Measurements from ENCODE around the gene DOCK7. TPM values are rescaled to one million over a fixed set of nuclear protein-coding genes. Genes with fewer than 3 reads are reported as not detected.
"Not testable (repeated sequence)": the region's sequence is repeated elsewhere in the genome, so short reads cannot be mapped to it uniquely, and the experiment has no call there.

The DOCK7 gene
- total and polyA plus RNA-seq, 2 donors, result 7.4 to 19.2 TPM

GRCh38 chr1:62585469-62586155 is 102.6 kb downstream of the DOCK7 start:
- Histone ChIP-seq H3K27ac (ENCODE audit: low read depth in 1 of 2, low read length in 1 of 2) (no peak overlapping the region), H3K4me1 (ENCODE audit: control insufficient read depth in 2 of 2, insufficient read depth in 2 of 2, low read length in 2 of 2) (no peaks in the 10 kb centered on the region), H3K9me3 (ENCODE audit: control insufficient read depth in 2 of 2, insufficient read depth in 1 of 2, low read length in 1 of 2) (no peaks in the 10 kb centered on the region), H3K27me3 (ENCODE audit: control insufficient read depth in 2 of 2, insufficient read depth in 1 of 2, low read length in 1 of 2) (no peaks in the 10 kb centered on the region), H3K36me3 (ENCODE audit: control insufficient read depth in 2 of 2, insufficient read depth in 2 of 2, low read length in 1 of 2) (no peaks in the 10 kb centered on the region), H3K4me3 (ENCODE audit: low read length in 2 of 2) (no peak overlapping the region)
- WGBS, result 82% methylated on average over 1 of the region's 1 CpG
- DNase-seq (ENCODE audit: low read depth in 6 of 9, low spot score in 9 of 9), result no peak

DNA sequence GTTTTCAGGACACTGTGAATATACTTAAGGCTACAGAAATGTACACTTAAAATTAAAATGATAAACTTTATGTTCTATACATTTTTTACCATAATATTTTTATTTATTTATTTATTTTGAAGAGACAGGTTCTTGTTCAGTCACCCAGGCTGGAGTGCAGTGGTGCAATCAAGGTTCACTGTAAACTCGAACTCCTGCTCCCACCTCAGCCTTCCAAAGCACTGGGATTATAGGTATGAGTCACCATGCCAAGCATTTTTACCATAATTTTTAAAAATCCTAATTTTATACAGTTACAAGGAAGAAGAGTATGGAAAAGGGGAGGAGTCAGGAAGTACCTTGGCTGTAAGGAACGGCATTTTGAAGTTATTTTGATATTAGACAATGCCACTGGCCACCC is 114.5 kb downstream of the DOCK7 start:
- H3K9me3 ChIP-seq (ENCODE audit: control insufficient read depth in 2 of 2, insufficient read depth in 1 of 2, low read length in 1 of 2), result no peaks in the 10 kb centered on the region
- peaks cover 0 to 2% of the 10 kb centered on the region in 2 donors for H3K36me3 ChIP-seq (ENCODE audit: control insufficient read depth in 2 of 2, insufficient read depth in 2 of 2, low read length in 1 of 2)
- no peak overlapping the region for H3K27ac ChIP-seq (ENCODE audit: low read depth in 1 of 2, low read length in 1 of 2)
- no peak for DNase-seq (ENCODE audit: low read depth in 6 of 9, low spot score in 9 of 9)
- WGBS, result 49% methylated on average over 2 of the region's 2 CpGs
- H3K4me3 ChIP-seq (ENCODE audit: low read length in 2 of 2), result no peak overlapping the region
- H3K4me1 ChIP-seq (ENCODE audit: control insufficient read depth in 2 of 2, insufficient read depth in 2 of 2, low read length in 2 of 2), result no peaks in the 10 kb centered on the region
- H3K27me3 ChIP-seq (ENCODE audit: control insufficient read depth in 2 of 2, insufficient read depth in 1 of 2, low read length in 1 of 2), result no peaks in the 10 kb centered on the region

GRCh38 chr1:62572476-62572875 is 115.7 kb downstream of the DOCK7 start:
- Histone ChIP-seq H3K4me3 (ENCODE audit: low read length in 2 of 2) (no peak overlapping the region), H3K4me1 (ENCODE audit: control insufficient read depth in 2 of 2, insufficient read depth in 2 of 2, low read length in 2 of 2) (no peaks in the 10 kb centered on the region), H3K27ac (ENCODE audit: low read depth in 1 of 2, low read length in 1 of 2) (no peak overlapping the region), H3K27me3 (ENCODE audit: control insufficient read depth in 2 of 2, insufficient read depth in 1 of 2, low read length in 1 of 2) (no peaks in the 10 kb centered on the region), H3K36me3 (ENCODE audit: control insufficient read depth in 2 of 2, insufficient read depth in 2 of 2, low read length in 1 of 2) (peaks cover 0 to 2% of the 10 kb centered on the region in 2 donors), H3K9me3 (ENCODE audit: control insufficient read depth in 2 of 2, insufficient read depth in 1 of 2, low read length in 1 of 2) (no peaks in the 10 kb centered on the region)
- no peak for DNase-seq (ENCODE audit: low read depth in 6 of 9, low spot score in 9 of 9)

DNA sequence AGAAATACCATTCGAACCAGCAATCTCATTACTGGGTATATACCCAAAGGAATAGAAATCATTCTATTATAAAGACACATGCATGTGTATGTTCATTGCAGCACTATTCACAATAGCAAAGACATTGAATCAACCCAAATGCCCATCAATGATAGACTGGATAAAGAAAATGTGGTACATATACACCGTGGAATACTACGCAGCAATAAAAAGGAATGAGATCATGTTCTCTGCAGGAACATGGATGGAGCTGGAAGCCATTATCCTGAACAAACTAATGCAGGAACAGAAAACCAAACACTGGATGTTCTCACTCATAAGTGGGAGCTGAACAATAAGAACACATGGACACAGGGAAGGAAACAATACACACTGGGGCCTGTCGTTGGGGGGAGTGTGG is 116.7 kb downstream of the DOCK7 start:
- not testable (repeated sequence) for H3K36me3 ChIP-seq (ENCODE audit: control insufficient read depth in 2 of 2, insufficient read depth in 2 of 2, low read length in 1 of 2); H3K4me1 ChIP-seq (ENCODE audit: control insufficient read depth in 2 of 2, insufficient read depth in 2 of 2, low read length in 2 of 2); H3K9me3 ChIP-seq (ENCODE audit: control insufficient read depth in 2 of 2, insufficient read depth in 1 of 2, low read length in 1 of 2); H3K27ac ChIP-seq (ENCODE audit: low read depth in 1 of 2, low read length in 1 of 2); DNase-seq (ENCODE audit: low read depth in 6 of 9, low spot score in 9 of 9); H3K27me3 ChIP-seq (ENCODE audit: control insufficient read depth in 2 of 2, insufficient read depth in 1 of 2, low read length in 1 of 2); H3K4me3 ChIP-seq (ENCODE audit: low read length in 2 of 2)
- 88% methylated on average over 4 of the region's 4 CpGs for WGBS

DNA sequence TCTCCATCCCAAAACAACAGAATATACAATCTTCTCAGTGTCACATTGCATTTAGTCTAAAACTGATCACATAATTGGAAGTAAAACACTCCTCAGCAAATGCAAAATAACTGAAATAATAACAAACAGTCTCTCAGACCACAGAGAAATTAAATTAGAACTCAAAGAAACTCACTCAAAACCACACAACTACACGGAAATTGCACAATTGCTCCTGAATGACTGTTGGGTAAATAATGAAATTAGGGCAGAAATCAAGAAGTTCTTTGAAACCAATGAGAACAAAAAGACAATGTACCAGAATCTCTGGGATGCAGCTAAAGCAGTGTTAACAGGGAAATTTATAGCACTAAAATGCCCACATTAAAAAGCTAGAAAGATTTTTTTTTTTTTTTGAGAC is 120.3 kb downstream of the DOCK7 start:
- not testable (repeated sequence) for H3K27me3 ChIP-seq (ENCODE audit: control insufficient read depth in 2 of 2, insufficient read depth in 1 of 2, low read length in 1 of 2); H3K9me3 ChIP-seq (ENCODE audit: control insufficient read depth in 2 of 2, insufficient read depth in 1 of 2, low read length in 1 of 2); H3K36me3 ChIP-seq (ENCODE audit: control insufficient read depth in 2 of 2, insufficient read depth in 2 of 2, low read length in 1 of 2); H3K4me1 ChIP-seq (ENCODE audit: control insufficient read depth in 2 of 2, insufficient read depth in 2 of 2, low read length in 2 of 2); DNase-seq (ENCODE audit: low read depth in 6 of 9, low spot score in 9 of 9); H3K27ac ChIP-seq (ENCODE audit: low read depth in 1 of 2, low read length in 1 of 2); H3K4me3 ChIP-seq (ENCODE audit: low read length in 2 of 2)
- WGBS, result 89% methylated on average over 1 of the region's 1 CpG

DNA sequence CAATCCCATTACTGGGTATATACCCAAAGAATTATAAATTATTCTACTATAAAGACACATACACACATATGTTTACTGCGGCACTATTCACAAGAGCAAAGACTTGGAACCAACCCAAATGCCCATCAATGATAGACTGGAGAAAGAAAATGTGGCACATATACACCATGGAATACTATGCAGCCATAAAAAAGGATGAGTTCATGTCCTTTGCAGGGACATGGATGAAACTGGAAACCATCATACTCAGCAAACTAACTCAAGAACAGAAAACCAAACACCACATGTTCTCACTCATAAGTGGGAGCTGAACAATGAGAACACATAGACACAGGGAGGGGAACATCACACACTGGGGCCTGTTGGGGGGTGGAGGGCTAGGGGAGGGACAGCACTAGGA is 121.0 kb downstream of the DOCK7 start:
- DNase-seq (ENCODE audit: low read depth in 6 of 9, low spot score in 9 of 9); H3K36me3 ChIP-seq (ENCODE audit: control insufficient read depth in 2 of 2, insufficient read depth in 2 of 2, low read length in 1 of 2); H3K4me1 ChIP-seq (ENCODE audit: control insufficient read depth in 2 of 2, insufficient read depth in 2 of 2, low read length in 2 of 2); H3K9me3 ChIP-seq (ENCODE audit: control insufficient read depth in 2 of 2, insufficient read depth in 1 of 2, low read length in 1 of 2); H3K27me3 ChIP-seq (ENCODE audit: control insufficient read depth in 2 of 2, insufficient read depth in 1 of 2, low read length in 1 of 2); H3K27ac ChIP-seq (ENCODE audit: low read depth in 1 of 2, low read length in 1 of 2); H3K4me3 ChIP-seq (ENCODE audit: low read length in 2 of 2): not testable (repeated sequence)
- 96% methylated on average over 1 of the region's 1 CpG for WGBS

DNA sequence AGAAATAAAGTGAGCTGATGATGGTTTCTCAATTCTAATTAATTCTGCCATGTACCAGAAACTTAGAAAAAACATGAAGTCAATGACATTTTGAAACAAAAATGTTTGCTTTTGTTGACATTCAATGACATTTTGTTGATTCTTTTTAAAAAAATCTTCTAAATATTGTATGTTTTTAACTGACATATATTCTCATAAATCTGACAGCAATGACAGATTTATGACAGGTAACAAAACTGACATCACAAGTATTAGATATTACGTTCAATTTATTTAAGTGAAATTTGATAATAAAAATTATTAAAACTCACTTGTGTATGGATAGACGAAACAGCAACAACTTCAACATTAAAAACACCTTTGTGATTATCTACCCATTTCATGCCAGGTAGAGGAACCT is 126.9 kb downstream of the DOCK7 start:
- no peaks in the 10 kb centered on the region for H3K36me3 ChIP-seq (ENCODE audit: control insufficient read depth in 2 of 2, insufficient read depth in 2 of 2, low read length in 1 of 2)
- H3K27me3 ChIP-seq (ENCODE audit: control insufficient read depth in 2 of 2, insufficient read depth in 1 of 2, low read length in 1 of 2), result no peaks in the 10 kb centered on the region
- no peak overlapping the region for H3K4me3 ChIP-seq (ENCODE audit: low read length in 2 of 2)
- 93% methylated on average over 2 of the region's 2 CpGs for WGBS
- no peak for DNase-seq (ENCODE audit: low read depth in 6 of 9, low spot score in 9 of 9)
- H3K4me1 ChIP-seq (ENCODE audit: control insufficient read depth in 2 of 2, insufficient read depth in 2 of 2, low read length in 2 of 2), result no peaks in the 10 kb centered on the region
- H3K9me3 ChIP-seq (ENCODE audit: control insufficient read depth in 2 of 2, insufficient read depth in 1 of 2, low read length in 1 of 2), result no peaks in the 10 kb centered on the region
- no peak overlapping the region for H3K27ac ChIP-seq (ENCODE audit: low read depth in 1 of 2, low read length in 1 of 2)

DNA sequence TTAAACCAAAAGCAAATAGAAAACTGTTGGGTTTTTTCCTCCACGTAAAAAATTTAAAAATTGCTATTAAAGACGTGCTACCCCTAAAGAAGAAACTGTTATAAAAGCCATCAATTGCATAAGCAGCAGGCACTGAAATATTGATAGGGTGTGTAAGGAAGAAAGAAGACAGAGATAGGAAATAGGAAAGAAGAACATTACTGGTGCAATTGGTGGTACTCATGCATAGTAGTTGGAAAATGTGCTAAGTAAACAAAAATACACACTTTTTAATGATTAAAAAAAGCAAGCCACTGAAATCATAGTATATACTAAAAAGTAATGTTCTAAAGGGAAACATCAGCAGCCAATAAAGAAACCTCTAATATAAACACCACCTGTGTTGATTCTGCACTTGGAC is 143.6 kb downstream of the DOCK7 start:
- H3K27ac ChIP-seq (ENCODE audit: low read depth in 1 of 2, low read length in 1 of 2), result no peak overlapping the region
- no peaks in the 10 kb centered on the region for H3K36me3 ChIP-seq (ENCODE audit: control insufficient read depth in 2 of 2, insufficient read depth in 2 of 2, low read length in 1 of 2)
- WGBS, result 99% methylated on average over 2 of the region's 2 CpGs

DNA sequence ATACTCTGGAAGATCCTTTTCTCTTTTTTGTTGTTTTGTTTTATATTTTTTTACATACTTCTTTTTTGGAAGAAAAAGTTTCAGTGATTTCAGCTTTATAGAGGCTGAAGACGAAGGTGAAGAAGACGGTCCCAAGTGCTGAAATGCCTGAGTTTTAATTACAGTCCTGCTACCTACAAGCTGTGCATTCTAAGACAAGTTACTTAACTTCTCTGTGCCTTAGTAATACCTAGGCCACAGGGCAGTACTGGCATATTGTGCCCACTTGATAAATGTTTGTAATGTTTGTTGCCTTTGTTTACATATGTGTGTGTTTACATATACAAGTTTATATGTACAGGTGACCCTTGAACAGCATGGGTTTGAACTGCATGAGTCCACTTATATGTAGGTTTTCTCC is 147.1 kb downstream of the DOCK7 start:
- Histone ChIP-seq H3K4me1 (ENCODE audit: control insufficient read depth in 2 of 2, insufficient read depth in 2 of 2, low read length in 2 of 2) (no peaks in the 10 kb centered on the region), H3K27me3 (ENCODE audit: control insufficient read depth in 2 of 2, insufficient read depth in 1 of 2, low read length in 1 of 2) (no peaks in the 10 kb centered on the region), H3K27ac (ENCODE audit: low read depth in 1 of 2, low read length in 1 of 2) (no peak overlapping the region), H3K9me3 (ENCODE audit: control insufficient read depth in 2 of 2, insufficient read depth in 1 of 2, low read length in 1 of 2) (no peaks in the 10 kb centered on the region), H3K36me3 (ENCODE audit: control insufficient read depth in 2 of 2, insufficient read depth in 2 of 2, low read length in 1 of 2) (no peaks in the 10 kb centered on the region), H3K4me3 (ENCODE audit: low read length in 2 of 2) (no peak overlapping the region)
- no peak for DNase-seq (ENCODE audit: low read depth in 6 of 9, low spot score in 9 of 9)
- 48% methylated on average over 2 of the region's 2 CpGs for WGBS

More for the DNA sequence above, 143.6 kb downstream of the DOCK7 start:
- no peaks in the 10 kb centered on the region for H3K27me3 ChIP-seq (ENCODE audit: control insufficient read depth in 2 of 2, insufficient read depth in 1 of 2, low read length in 1 of 2)
- H3K9me3 ChIP-seq (ENCODE audit: control insufficient read depth in 2 of 2, insufficient read depth in 1 of 2, low read length in 1 of 2), result no peaks in the 10 kb centered on the region
- no peak for DNase-seq (ENCODE audit: low read depth in 6 of 9, low spot score in 9 of 9)
- H3K4me3 ChIP-seq (ENCODE audit: low read length in 2 of 2), result no peak overlapping the region
- no peaks in the 10 kb centered on the region for H3K4me1 ChIP-seq (ENCODE audit: control insufficient read depth in 2 of 2, insufficient read depth in 2 of 2, low read length in 2 of 2)

GRCh38 chr1:62539028-62539447 is 149.1 kb downstream of the DOCK7 start:
- no peak for DNase-seq (ENCODE audit: low read depth in 6 of 9, low spot score in 9 of 9)
- Histone ChIP-seq H3K4me1 (ENCODE audit: control insufficient read depth in 2 of 2, insufficient read depth in 2 of 2, low read length in 2 of 2) (no peaks in the 10 kb centered on the region), H3K27me3 (ENCODE audit: control insufficient read depth in 2 of 2, insufficient read depth in 1 of 2, low read length in 1 of 2) (no peaks in the 10 kb centered on the region), H3K36me3 (ENCODE audit: control insufficient read depth in 2 of 2, insufficient read depth in 2 of 2, low read length in 1 of 2) (no peaks in the 10 kb centered on the region), H3K27ac (ENCODE audit: low read depth in 1 of 2, low read length in 1 of 2) (no peak overlapping the region), H3K9me3 (ENCODE audit: control insufficient read depth in 2 of 2, insufficient read depth in 1 of 2, low read length in 1 of 2) (no peaks in the 10 kb centered on the region), H3K4me3 (ENCODE audit: low read length in 2 of 2) (no peak overlapping the region)
- 97% methylated on average over 2 of the region's 2 CpGs for WGBS
